Stimulated activated CD8-positive, alpha-beta memory T cell treated with anti-CD3 and anti-CD28 coated beads, Interleukin-12 subunit alpha, Interleukin-12 subunit beta, amount 100 ng/mL, for 24 hours (primary cell): ENCODE measurements around the gene CCDC102A.
"Not testable (repeated sequence)": the region's sequence is repeated elsewhere in the genome, so short reads cannot be mapped to it uniquely, and the experiment has no call there.

Source experiments
- DNase-seq: peaks from one replicate; pipeline ENCODE4 v3.0.0-alpha.2; 2020; ENCODE audit errors: extremely low read depth

The CCDC102A gene

GRCh38 chr16:57502048-57502775 lies 34.2 kb downstream of the CCDC102A start:
- no peak for DNase-seq

GRCh38 chr16:57501492-57501891 lies 34.9 kb downstream of the CCDC102A start:
- no peak for DNase-seq

- DNase-seq, result no peak
These were observed 35.7 kb downstream of the CCDC102A start for GRCh38 chr16:57500578-57501111.

- DNase-seq, result not testable (repeated sequence)
These were observed 36.4 kb downstream of the CCDC102A start for GRCh38 chr16:57499941-57500340.

GRCh38 chr16:57498031-57498430 lies 38.3 kb downstream of the CCDC102A start:
- DNase-seq, result no peak

- no peak for DNase-seq
These were observed 39.2 kb downstream of the CCDC102A start for GRCh38 chr16:57497121-57497520.

- no peak for DNase-seq
These were observed 42.6 kb downstream of the CCDC102A start for GRCh38 chr16:57493767-57494166.

GRCh38 chr16:57489229-57489628 lies 47.1 kb downstream of the CCDC102A start:
- no peak for DNase-seq

- no peak for DNase-seq
These were observed 49.2 kb downstream of the CCDC102A start for GRCh38 chr16:57486858-57487834.

- DNase-seq, result peak; percentile 62
These were observed 50.2 kb downstream of the CCDC102A start, which contains the start of gene DOK4 for GRCh38 chr16:57485916-57486857. TSS of gene DOK4 (minus strand) at chr16:57486493. CDS start at chr16:57479507, 6,986 bp downstream.

GRCh38 chr16:57485091-57485915 lies 51.1 kb downstream of the CCDC102A start:
- no peak for DNase-seq

- DNase-seq, result no peak
These were observed 51.8 kb downstream of the CCDC102A start for GRCh38 chr16:57484515-57485005.

GRCh38 chr16:57483725-57484514 lies 52.5 kb downstream of the CCDC102A start:
- no peak for DNase-seq

GRCh38 chr16:57482845-57483545 lies 53.4 kb downstream of the CCDC102A start:
- no peak for DNase-seq

GRCh38 chr16:57481421-57481820 lies 55.0 kb downstream of the CCDC102A start:
- DNase-seq, result no peak

GRCh38 chr16:57480754-57481230 lies 55.6 kb downstream of the CCDC102A start:
- no peak for DNase-seq

- DNase-seq, result no peak
These were observed 56.2 kb downstream of the CCDC102A start for GRCh38 chr16:57479976-57480753.
